IPS-NIHi7 (cell line): Measurements from ENCODE around the gene TNS4.
"Not testable (repeated sequence)": the region's sequence is repeated elsewhere in the genome, so short reads cannot be mapped to it uniquely, and the experiment has no call there.

Source experiments
- DNase-seq: peaks from one replicate; pipeline ENCODE4 v3.0.0; 2012; ENCODE audit warnings: mixed read lengths; ENCODE audit errors: extremely low spot score

Gene TNS4

GRCh38 chr17:40501499-40501911 lies at the start of gene TNS4:
TNS4 (minus strand) TSS chr17:40501623; CDS start chr17:40496425, 5,198 bp downstream.
- DNase-seq = no peak

GRCh38 chr17:40550608-40551007 lies 49.2 kb upstream of the TNS4 start:
- no peak for DNase-seq

DNA sequence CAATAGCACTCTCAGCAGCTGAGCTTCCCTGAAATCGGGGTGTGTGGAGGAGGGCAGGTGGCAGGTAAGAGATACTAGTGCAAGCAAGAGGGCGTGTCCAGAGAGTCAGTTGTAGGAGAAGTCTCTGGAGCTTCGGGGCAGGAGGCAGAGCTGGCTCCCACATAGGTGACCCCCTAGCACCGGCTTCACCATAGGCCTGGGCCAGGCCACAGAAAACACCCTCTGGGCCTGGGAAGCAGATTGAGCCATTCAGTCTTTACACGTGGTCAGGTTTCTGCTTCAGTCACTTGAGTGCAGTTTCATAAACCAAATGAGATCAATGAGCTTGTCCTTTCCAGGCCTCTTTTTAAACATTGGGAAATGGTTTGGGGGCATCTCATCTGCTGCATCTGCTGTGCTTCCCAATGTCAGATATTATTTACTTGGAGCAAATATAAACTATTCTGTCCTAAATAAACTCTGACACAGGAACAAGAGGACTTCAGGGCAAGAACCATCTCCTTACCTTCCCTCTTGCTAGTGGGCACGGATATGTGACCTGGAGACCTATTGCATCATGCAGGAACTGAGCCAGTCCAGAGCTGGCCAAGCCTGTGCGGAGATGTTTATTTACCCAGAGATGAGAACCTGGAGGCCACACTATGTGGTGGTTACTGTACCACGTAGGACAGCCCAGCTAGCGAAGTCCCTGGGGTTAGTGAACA lies 47.7 kb upstream of the TNS4 start:
- no peak for DNase-seq

GRCh38 chr17:40548491-40548981 lies 47.1 kb upstream of the TNS4 start:
- no peak for DNase-seq

DNA sequence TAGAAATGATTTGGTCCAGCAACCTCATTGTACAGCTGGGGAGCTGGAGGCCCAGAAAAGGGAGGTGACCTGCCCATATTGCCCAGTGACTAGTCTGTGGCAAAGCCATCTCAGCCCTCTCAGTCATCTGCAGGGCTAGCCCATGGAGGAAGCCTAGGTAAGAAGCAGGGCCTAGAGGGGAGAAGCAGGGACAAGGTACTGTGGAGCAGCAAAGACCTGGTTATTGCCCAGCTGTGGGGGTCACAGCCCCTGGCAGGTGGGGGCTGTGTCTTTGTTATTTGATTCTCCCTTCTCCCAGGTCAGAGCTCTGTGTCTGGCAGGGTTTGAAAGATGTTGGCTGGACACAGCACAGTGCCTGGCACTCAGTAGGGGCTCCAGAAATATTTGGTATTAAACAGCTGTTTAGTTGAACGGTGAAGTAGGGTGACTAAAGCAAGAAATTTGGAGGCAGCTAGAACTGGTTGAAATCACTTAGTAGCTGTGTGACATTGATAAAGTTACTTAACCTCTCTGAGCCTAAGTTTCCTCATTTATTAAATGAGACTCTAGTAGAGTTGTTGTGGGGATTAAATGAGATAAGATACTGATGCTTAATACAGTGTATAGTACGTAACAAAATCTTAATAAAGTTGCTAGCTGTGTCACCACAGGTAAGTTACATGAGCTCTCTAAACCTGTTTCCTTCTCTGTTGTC lies 46.5 kb upstream of the TNS4 start:
- DNase-seq = no peak

GRCh38 chr17:40547079-40547784 lies 45.8 kb upstream of the TNS4 start:
- DNase-seq = no peak

DNA sequence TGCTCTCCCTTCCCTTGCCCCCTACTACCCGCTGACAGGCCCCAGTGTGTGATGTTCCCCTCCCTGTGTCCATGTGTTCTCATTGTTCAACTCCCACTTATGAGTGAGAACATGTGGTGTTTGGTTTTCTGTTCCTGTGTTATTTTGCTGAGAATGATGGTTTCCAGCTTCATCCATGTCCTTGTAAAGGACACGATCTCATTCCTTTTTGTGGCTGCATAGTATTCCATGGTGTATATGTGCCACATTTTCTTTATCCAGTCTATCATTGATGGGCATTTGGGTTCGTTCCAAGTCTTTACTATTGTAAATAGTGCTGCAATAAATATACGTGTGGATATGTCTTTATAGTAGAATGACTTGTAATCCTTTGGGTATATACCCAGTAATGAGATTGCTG lies 45.1 kb upstream of the TNS4 start:
- DNase-seq = not testable (repeated sequence)

DNA sequence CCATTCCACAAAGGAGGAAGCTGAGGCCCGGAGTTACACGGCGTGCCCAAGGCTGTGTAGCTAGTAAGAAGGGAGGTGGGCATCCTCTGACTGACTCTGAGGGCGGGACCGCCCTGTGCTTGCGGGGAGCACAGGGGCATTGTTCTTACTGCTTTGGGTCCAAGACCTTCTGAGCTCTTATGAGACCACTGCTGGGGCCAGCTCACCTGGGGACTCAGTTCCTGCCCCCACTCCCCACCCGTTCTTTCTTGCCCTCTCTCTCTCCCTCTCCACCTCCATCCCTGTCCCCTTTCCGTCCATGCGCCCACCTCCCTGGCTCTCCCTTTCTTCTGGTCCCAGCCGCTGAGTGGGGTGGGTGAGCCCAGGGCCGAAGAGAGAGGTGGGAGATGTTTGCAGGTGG lies 44.2 kb upstream of the TNS4 start:
- DNase-seq = no peak

- DNase-seq = no peak
Measured at GRCh38 chr17:40542558-40543411, 41.4 kb upstream of the TNS4 start.

DNA sequence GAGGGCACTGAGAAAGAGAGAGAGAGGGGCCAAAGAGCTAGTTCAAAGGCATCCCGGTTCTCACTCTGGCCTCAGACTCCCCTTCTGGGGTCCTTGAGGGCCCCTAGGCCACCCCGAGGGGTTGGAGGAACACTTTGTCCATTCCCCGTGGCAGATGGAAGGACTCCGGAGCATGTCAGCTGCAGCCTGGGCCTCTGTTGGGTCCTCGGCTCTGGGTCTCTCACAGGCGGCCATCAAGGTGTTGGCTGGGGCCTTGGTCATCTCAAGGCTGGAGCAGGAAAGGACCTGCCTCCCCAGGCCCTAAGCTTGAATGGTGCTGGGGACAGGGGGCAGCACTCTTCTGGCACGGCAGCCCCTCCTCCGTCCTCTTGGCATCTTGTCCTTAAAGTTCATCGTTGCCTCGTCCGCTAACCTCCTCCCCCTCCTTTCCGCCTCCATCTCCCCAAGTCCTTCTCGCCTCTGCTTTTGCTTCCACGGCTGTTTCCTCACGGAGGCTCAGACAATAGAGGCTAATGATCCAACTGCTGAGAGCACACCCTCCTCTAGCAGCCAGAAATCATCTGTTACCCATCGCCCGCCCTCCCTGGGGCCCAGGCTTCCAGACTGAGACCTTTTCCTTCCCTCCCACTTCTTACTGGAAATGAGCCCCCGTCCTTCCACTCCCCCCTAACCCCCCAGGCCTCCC lies 40.6 kb upstream of the TNS4 start:
- DNase-seq = no peak

DNA sequence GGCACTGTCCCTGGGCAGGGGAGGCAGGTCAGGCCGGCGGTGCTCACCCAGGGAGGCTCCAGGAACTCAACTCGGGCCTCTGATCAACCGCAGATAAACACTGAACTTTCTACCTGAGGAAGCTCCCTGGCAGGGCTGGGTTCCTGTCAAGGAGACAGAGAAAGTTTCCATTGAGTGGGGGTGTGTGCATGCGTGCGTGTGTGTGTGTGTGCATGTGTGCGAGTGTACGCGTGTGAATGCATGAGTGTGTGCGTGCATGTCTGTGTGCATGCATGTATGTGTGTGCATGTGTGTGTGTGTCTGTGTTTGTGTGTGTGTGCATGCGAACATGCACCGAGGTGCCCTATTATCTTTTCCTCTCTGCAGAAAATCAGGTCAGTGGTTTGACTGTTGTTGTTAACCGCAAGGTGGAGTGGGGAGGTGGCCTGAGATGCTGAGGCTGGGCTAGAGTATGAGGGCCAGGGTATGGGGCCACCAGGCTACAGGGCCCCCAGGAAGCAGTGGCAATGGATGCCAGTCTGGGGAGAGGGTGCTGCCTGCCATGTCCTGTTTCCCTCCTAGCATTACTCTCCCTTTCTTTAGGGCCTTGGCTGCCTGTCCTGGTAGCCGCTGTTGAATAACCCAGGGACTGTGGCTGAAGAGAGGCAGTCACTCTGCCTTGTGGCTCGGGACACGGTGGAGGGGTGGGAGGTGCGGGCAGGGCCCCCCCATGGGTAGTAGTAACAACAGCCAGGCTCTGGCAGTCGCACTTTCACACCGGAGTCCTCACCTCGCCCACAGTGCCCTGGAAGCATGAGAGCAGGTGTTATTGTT lies 39.8 kb upstream of the TNS4 start:
- no peak for DNase-seq

DNA sequence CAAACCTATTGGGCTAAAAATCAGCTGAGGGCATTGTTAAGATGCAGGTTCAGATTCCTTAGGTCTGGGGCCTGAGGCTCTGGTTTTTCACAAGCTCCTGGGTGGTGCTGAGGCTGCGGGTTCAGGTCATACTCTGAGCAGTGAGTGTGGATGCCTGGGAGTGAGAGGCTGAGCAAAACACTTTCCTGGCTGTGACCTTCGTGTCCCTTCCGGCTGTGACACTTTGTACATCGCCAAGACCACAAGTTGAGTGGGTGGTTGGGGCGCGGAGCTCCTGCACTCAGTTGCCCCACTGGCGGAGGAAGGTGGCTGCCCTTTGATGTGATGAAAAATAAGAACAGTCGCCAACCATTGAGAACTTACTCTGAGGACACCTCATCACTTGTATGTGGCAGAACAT lies 39.0 kb upstream of the TNS4 start:
- DNase-seq = no peak

DNA sequence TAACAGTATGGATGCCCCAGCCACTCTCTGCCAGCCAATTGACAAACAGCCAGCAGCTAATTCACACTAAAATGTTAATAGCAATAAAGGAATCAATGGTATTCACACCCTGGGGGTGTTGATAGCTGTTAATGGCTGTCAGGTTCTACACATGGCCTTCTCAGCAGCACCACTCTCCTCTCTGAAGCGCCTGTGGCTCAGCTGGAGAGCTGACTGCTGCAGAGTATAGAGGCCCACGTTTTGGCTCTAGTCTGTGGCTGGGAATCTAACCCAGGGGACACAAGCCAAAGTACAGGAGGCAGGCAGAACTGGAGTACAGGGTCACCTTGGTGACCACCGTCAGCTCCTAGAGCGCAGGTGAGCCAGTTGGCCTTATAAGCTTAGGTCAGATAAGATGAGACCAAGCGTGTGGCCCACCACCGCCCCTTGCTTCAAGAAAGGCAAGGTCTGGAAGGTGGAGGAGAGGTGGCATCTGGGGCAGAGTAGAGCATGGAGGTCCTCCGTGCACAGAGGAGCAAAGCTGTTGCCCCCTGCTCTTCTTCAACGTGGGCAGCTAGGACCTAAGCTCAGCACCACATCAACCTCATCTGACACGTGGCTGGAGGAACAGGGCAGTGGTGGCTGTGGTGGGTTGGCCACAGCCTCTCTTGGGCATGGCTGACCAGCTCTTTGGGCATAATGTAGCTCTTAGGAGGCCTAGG lies 38.4 kb upstream of the TNS4 start:
- no peak for DNase-seq

DNA sequence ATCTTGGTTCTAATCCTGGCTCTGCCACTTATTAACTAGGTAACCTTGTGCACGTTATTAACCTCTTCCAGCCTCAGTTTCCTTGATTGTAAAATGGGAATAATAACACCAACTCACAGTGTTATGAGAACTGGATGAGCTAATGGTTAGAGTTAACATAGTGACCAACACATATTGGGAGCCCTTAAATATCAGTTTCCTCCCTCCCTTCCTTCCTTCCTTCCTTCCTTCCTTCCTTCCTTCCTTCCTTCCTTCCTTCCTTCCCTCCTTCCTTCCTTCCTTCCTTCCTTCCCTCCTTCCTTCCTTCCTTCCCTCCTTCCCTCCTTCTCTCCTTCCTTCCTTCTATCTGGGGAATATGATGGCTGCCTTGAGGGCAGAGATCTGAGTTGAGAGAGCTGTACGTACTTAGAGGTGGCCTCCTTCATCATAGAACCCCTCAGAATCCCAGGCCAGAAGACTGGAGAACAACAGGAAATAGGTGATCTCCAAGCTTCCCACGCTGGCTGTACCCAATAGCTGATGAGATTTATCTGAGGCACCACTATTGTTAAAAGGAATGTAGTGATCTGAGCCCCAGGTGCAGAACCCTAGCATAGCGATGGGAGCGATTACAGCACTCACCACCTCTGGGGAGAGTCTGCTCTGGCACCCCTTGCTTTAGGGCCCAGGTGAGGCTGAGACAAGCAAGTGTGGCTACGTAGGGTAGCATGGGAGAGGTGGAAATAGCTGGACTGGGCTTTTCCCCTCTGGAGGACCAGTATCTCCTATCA lies 37.7 kb upstream of the TNS4 start:
- no peak for DNase-seq

- no peak for DNase-seq
Measured at GRCh38 chr17:40538019-40538935, 36.9 kb upstream of the TNS4 start.

- no peak for DNase-seq
Measured at GRCh38 chr17:40536295-40537171, 35.1 kb upstream of the TNS4 start.

- no peak for DNase-seq
Measured at GRCh38 chr17:40535924-40536294, 34.5 kb upstream of the TNS4 start.
